Testis (tissue), 3 donors: ENCODE data around the gene C1R. TPM values are rescaled to one million over a fixed set of nuclear protein-coding genes. Genes with fewer than 3 reads are reported as not detected.
A peak's percentile ranks its signal among the peaks of the same experiment; 100 is the strongest.

Source experiments
- DNase-seq: peaks from one replicate; pipeline ENCODE4 v3.0.0-alpha.2; 2019
- H3K27ac ChIP-seq, 2 donors: fragments of 200-600 bp; sonication (generic); one replicate each; pipeline ENCODE4 v1.5.1; 2019
- H3K27me3 ChIP-seq: fragments of 200-600 bp; sonication (generic); one replicate; pipeline ENCODE4 v1.5.1; 2019
- H3K36me3 ChIP-seq: fragments of 200-600 bp; sonication (generic); one replicate; pipeline ENCODE4 v1.5.1; 2017; ENCODE audit warnings: low read depth; ENCODE audit errors: missing control alignments
- H3K4me1 ChIP-seq: fragments of 200-600 bp; sonication (generic); one replicate; pipeline ENCODE4 v1.5.1; 2019
- H3K4me3 ChIP-seq, 2 donors: fragments of 200-600 bp; sonication (generic); one replicate each; pipeline ENCODE4 v1.5.1; 2017 to 2019
- H3K9me3 ChIP-seq: fragments of 200-600 bp; sonication (generic); one replicate; pipeline ENCODE4 v1.5.1; 2017
- POLR2A ChIP-seq: fragments of 450-650 bp; IDR thresholded peaks from one replicate; pipeline ENCODE4 v1.6.1; 2017; ENCODE audit warnings: antibody characterized with exemption, mild to moderate bottlenecking, moderate library complexity
- WGBS, 2 donors: methylation state at CpG; one replicate each; pipeline ENCODE4 v1.1.5; 2018; 5-methylcytosine and 5-hydroxymethylcytosine counted together
- intact Hi-C: fragments of 100-400 bp; cut with DNase I; formaldehyde crosslinking; loops from one replicate; pipeline ENCODE4 v1.15.1; 2023; ENCODE audit warnings: low total_unique reads
- polyA plus RNA-seq: library from polyadenylated mRNA; stranded (reverse); fragments of 350-450 nt; fragmentation: Illumina TruSeq; extraction: RNeasy Lipid Tissue Mini Kit (QIAGEN cat#74804); gene quantifications from one replicate; pipeline ENCODE4 v1.2.3, GENCODE V29; 2014; ENCODE audit warnings: low read depth, low replicate concordance; ENCODE audit not compliant: insufficient read depth
- total RNA-seq, 2 donors: library from RNA; depleted of rRNA; stranded (reverse); fragments of >200 nt; gene quantifications; one replicate each; pipeline ENCODE4 v1.2.3, GENCODE V29; 2016
- TF ChIP-seq, protein P1 (sequence below), 3 experiments: fragments of 450-650 bp in 2 of 3; fragments of 200-600 bp in 1 of 3; sonication (generic) in 1 of 3; IDR thresholded peaks; one replicate each; pipeline ENCODE4 v1.5.1; 2016 to 2019; ENCODE audit warnings: antibody characterized with exemption in 3 of 3, mild to moderate bottlenecking in 2 of 3, moderate library complexity in 1 of 3

Gene C1R
- total and polyA plus RNA-seq, 3 donors from 2014 or later, result 51.4 to 330 (median 174) TPM

GRCh38 chr12:7136676-7137075 is 44.4 kb upstream of the C1R start:
- no peak for DNase-seq
- TF ChIP-seq POLR2A, result no peak
- TF ChIP-seq, protein P1, sequence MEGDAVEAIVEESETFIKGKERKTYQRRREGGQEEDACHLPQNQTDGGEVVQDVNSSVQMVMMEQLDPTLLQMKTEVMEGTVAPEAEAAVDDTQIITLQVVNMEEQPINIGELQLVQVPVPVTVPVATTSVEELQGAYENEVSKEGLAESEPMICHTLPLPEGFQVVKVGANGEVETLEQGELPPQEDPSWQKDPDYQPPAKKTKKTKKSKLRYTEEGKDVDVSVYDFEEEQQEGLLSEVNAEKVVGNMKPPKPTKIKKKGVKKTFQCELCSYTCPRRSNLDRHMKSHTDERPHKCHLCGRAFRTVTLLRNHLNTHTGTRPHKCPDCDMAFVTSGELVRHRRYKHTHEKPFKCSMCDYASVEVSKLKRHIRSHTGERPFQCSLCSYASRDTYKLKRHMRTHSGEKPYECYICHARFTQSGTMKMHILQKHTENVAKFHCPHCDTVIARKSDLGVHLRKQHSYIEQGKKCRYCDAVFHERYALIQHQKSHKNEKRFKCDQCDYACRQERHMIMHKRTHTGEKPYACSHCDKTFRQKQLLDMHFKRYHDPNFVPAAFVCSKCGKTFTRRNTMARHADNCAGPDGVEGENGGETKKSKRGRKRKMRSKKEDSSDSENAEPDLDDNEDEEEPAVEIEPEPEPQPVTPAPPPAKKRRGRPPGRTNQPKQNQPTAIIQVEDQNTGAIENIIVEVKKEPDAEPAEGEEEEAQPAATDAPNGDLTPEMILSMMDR (IDR thresholded peaks at IDR 0.05), result no peak
- H3K27ac ChIP-seq, result no peak overlapping the region
- WGBS, 2 donors, result 88% methylated on average over 2 to 3 of the region's 3 CpGs
- intact Hi-C loops, result no loop called here
- no peaks in the 10 kb centered on the region for H3K9me3 ChIP-seq
- no peak overlapping the region for H3K4me3 ChIP-seq
- no peaks in the 10 kb centered on the region for H3K4me1 ChIP-seq
- H3K27me3 ChIP-seq, result no peaks in the 10 kb centered on the region
- no peaks in the 10 kb centered on the region for H3K36me3 ChIP-seq

- Histone ChIP-seq H3K27ac (no peak overlapping the region), H3K27me3 (no peaks in the 10 kb centered on the region), H3K9me3 (no peaks in the 10 kb centered on the region), H3K4me3 (no peak overlapping the region), H3K36me3 (no peaks in the 10 kb centered on the region), H3K4me1 (no peaks in the 10 kb centered on the region)
- 91 to 97% methylated on average over 7 of the region's 7 CpGs for WGBS, 2 donors
- no peak for DNase-seq
- TF ChIP-seq POLR2A, result no peak
- TF ChIP-seq, protein P1 (IDR thresholded peaks at IDR 0.05), result no peak
- intact Hi-C loops, result no loop called here
Observed at GRCh38 chr12:7136071-7136470, 43.8 kb upstream of the C1R start.

GRCh38 chr12:7134396-7135166 is 42.3 kb upstream of the C1R start:
- TF ChIP-seq, protein P1 (IDR thresholded peaks at IDR 0.05), result no peak
- TF ChIP-seq POLR2A, result no peak
- Histone ChIP-seq H3K9me3 (no peaks in the 10 kb centered on the region), H3K27ac (no peak overlapping the region), H3K27me3 (no peaks in the 10 kb centered on the region), H3K4me1 (peaks cover 3% of the 10 kb centered on the region), H3K36me3 (no peaks in the 10 kb centered on the region), H3K4me3 (no peak overlapping the region)
- intact Hi-C loops, result no loop called here
- DNase-seq, result no peak
- WGBS, 2 donors, result 86 to 92% methylated on average over 12 of the region's 12 CpGs

- DNase-seq, result no peak
- intact Hi-C loops, result no loop called here
- Histone ChIP-seq H3K36me3 (no peaks in the 10 kb centered on the region), H3K27ac (peak overlapping the region in 1 of 2 donors; percentile 82), H3K9me3 (no peaks in the 10 kb centered on the region), H3K4me1 (peaks cover 17% of the 10 kb centered on the region), H3K4me3 (no peak overlapping the region), H3K27me3 (no peaks in the 10 kb centered on the region)
- WGBS, 2 donors, result 39 to 44% methylated on average over 7 of the region's 7 CpGs
- TF ChIP-seq POLR2A, result no peak
- TF ChIP-seq, protein P1 (IDR thresholded peaks at IDR 0.05), result no peak
Observed at GRCh38 chr12:7131502-7131866, 39.2 kb upstream of the C1R start.
